SU-DHL-6 (cell line): Measurements from ENCODE around the gene GYG1.

Experiments used
- H2AFZ ChIP-seq: fragments of 200-600 bp; sonication (generic); 2 replicates; pipeline ENCODE4 v1.6.1; 2014; ENCODE audit warnings: low read depth, mild to moderate bottlenecking, moderate library complexity, mixed read lengths, antibody characterized with exemption, low read length; ENCODE audit not compliant: severe bottlenecking
- H3F3A ChIP-seq: fragments of 200-600 bp; shearing (Covaris generic); 2 replicates; pipeline ENCODE4 v1.6.0; 2016; ENCODE audit warnings: antibody characterized with exemption, mild to moderate bottlenecking; ENCODE audit not compliant: insufficient read depth
- H3K27ac ChIP-seq: fragments of 200-600 bp; sonication (generic); 2 replicates; pipeline ENCODE4 v1.5.1; 2016; ENCODE audit warnings: low read depth, mild to moderate bottlenecking, low read length, moderate library complexity, mixed read lengths
- H3K27me3 ChIP-seq: fragments of 200-600 bp; sonication (generic), shearing (Covaris generic); 2 replicates; pipeline ENCODE4 v1.6.0; 2014; ENCODE audit warnings: mild to moderate bottlenecking, low read length
- H3K36me3 ChIP-seq: fragments of 200-600 bp; sonication (generic); 2 replicates; pipeline ENCODE4 v1.6.1; 2014; ENCODE audit warnings: mild to moderate bottlenecking, low read length, mixed read lengths
- H3K4me2 ChIP-seq: fragments of 300-600, 200-600 bp; shearing (Covaris generic), sonication (generic); 2 replicates; pipeline ENCODE4 v1.6.0; 2014; ENCODE audit warnings: low read length, low read depth, mild to moderate bottlenecking; ENCODE audit not compliant: poor library complexity, severe bottlenecking
- H3K4me3 ChIP-seq: fragments of 200-600 bp; sonication (generic); 2 replicates; pipeline ENCODE4 v1.5.1; 2014; ENCODE audit warnings: antibody characterized with exemption, low read length, mild to moderate bottlenecking, mixed read lengths; ENCODE audit not compliant: insufficient read depth, poor library complexity, severe bottlenecking
- H3K79me2 ChIP-seq: fragments of 200-600 bp; sonication (generic); 2 replicates; pipeline ENCODE4 v1.6.1; 2014; ENCODE audit warnings: mild to moderate bottlenecking, low read length, moderate library complexity; ENCODE audit not compliant: insufficient read depth
- H3K9ac ChIP-seq: fragments of 200-600 bp; sonication (generic); 2 replicates; pipeline ENCODE4 v1.7.0; 2014; ENCODE audit warnings: mild to moderate bottlenecking, low read length
- H3K9me2 ChIP-seq: fragments of 200-600 bp; sonication (generic); replicated peaks from 2 replicates; pipeline ENCODE4 v1.6.1; 2014; ENCODE audit warnings: low read length; ENCODE audit not compliant: insufficient read depth
- H3K9me3 ChIP-seq: fragments of 200-600 bp; sonication (generic); 2 replicates; pipeline ENCODE4 v1.6.1; 2014; ENCODE audit warnings: low read length, mixed read lengths; ENCODE audit not compliant: insufficient read depth
- H4K20me1 ChIP-seq: fragments of 200-600 bp; sonication (generic); 2 replicates; pipeline ENCODE4 v1.6.1; 2014; ENCODE audit warnings: low read depth, mild to moderate bottlenecking, antibody characterized with exemption, low read length, moderate library complexity, mixed read lengths
- CTCF ChIP-seq: fragments of 200-600 bp; sonication (generic); IDR thresholded peaks from one replicate; pipeline ENCODE4 v1.5.1; 2017; ENCODE audit warnings: antibody characterized with exemption, mild to moderate bottlenecking, low read length, moderate library complexity; ENCODE audit not compliant: insufficient read depth, poor library complexity, severe bottlenecking
- EZH2phosphoT487 ChIP-seq: fragments of 200-600 bp; sonication (generic), shearing (Covaris generic); conservative IDR thresholded peaks from 2 replicates; pipeline ENCODE4 v1.6.1; 2018; ENCODE audit warnings: mild to moderate bottlenecking, antibody characterized with exemption, low read length, moderate library complexity, mixed read lengths

Gene GYG1

GRCh38 chr3:149067883-149068282 is 76.5 kb downstream of the GYG1 start:
- H3F3A ChIP-seq: no peaks in the 10 kb centered on the region
- H3K27me3 ChIP-seq: no peaks in the 10 kb centered on the region
- no peaks in the 10 kb centered on the region for H3K79me2 ChIP-seq
- TF ChIP-seq CTCF (no peak), EZH2phosphoT487 (no peak)
- no peak overlapping the region for H3K4me2 ChIP-seq
- H3K9me3 ChIP-seq: no peaks in the 10 kb centered on the region
- no peak overlapping the region for H2AFZ ChIP-seq
- H3K9me2 ChIP-seq: no peaks in the 10 kb centered on the region
- H4K20me1 ChIP-seq: no peaks in the 10 kb centered on the region
- H3K9ac ChIP-seq: no peak overlapping the region
- no peak overlapping the region for H3K4me3 ChIP-seq
- H3K36me3 ChIP-seq: peaks cover 41% of the 10 kb centered on the region
- H3K27ac ChIP-seq: no peak overlapping the region
